Renal cortex interstitium (tissue), 11 donors: Measurements from ENCODE around the gene ASTN1. TPM values are rescaled to one million over a fixed set of nuclear protein-coding genes. Genes with fewer than 3 reads are reported as not detected.

Experiments
- DNase-seq, 11 donors: peaks; one replicate each; pipeline ENCODE4 v3.0.0-alpha.2; 2013; ENCODE audit warnings: low read depth in 9 of 11, low spot score in 4 of 11; ENCODE audit errors: extremely low read depth in 1 of 11
- polyA plus RNA-seq, 3 donors: library from polyadenylated mRNA; unstranded; fragments of 120-200 nt; gene quantifications; one replicate each; pipeline ENCODE4 v1.2.1, GENCODE V29; 2013; ENCODE audit not compliant: insufficient read length in 3 of 3

Gene ASTN1
- polyA plus RNA-seq, 3 donors, result 1.5 to 2.1 (median 1.5) TPM

DNA sequence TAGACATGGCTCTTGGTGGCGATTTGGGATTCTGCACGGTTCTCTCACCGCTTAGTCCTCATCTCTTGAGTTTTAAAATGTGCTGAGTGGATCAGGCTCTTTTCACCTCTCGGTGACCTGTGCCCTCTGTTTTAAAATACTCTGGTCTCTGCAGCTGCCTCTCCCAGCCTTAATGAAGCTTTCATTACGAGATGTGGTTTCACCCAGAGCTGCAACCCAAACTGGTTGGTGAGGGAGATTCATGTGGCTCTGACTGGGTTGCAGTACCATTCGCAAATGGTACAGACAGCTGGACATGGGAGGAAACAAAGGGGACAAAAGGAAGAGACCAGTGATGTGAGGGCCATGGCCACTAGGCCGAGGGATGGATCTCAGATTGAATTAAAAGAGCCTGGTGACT is 258.9 kb downstream of the ASTN1 start:
- no peak for DNase-seq

DNA sequence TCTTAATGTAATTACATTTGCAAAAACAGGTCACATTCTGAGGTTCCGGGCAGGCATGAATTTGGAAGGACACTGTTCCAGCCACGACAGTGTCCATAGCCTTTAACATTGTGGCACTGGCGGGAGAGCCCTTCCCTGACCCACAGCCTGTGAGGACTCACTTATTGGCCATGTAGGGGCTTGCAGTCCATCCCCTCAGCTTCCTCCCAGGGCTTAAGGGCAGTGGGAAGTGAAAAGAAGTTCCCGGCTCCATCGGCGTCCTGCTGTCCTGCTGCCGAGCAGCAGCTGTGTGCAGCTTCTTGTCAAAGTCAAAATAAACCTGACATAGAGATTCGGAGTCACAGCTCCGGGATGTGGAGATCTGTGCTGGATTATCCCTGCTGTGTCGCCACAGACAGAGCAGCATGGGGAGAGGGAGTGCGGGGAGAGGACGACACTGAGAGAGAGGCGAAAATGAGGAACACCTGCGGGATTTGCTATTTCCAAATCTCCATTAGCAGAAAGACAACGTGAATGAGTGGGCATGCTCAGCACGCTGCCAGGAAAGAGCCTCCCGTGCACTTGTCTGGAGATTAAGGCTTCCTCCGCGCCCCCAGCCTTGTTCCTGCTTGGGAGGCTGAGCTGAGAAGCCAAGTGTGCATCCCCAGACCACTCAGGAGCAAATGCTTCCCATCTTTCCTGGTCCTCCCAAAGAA is 260.3 kb downstream of the ASTN1 start:
- no peak for DNase-seq

DNA sequence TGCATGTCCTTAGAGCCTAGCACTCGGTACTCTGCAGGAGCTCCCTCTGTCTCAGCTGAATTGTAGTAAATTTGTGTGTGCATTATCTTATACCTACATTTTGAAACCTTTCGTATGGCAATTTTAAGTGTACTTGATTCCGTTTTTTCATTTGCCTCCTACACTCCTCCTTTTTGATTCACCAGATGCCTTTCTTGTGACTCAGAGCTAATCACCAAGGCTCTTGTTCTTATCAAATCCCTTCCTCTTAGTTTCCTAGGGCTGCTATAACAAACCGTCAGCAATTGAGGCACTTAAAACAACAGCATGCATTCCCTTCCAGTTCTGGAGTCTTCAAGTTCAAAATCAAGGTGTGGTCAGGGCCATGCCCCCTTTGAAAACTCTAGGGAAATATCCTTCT is 261.0 kb downstream of the ASTN1 start:
- DNase-seq, result no peak

DNA sequence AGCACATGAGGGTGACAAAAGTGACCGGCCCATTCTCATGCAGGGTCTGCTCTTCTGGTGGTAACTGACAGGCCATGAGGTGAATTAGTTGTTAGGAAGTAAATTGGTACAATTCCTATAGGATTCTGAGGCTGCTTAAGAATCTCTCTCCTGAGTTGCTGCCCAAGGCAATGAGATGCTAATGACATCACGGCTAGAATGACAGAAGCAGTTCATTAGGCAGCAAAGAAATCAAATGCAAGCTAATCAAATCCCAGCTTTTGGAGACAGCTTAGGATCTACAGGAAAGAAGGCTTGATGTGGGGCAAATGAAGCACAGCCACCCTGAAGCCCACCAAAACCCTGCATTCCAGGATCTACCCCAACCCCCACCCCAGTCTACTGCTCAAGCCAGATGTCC is 265.2 kb downstream of the ASTN1 start:
- DNase-seq, result no peak

DNA sequence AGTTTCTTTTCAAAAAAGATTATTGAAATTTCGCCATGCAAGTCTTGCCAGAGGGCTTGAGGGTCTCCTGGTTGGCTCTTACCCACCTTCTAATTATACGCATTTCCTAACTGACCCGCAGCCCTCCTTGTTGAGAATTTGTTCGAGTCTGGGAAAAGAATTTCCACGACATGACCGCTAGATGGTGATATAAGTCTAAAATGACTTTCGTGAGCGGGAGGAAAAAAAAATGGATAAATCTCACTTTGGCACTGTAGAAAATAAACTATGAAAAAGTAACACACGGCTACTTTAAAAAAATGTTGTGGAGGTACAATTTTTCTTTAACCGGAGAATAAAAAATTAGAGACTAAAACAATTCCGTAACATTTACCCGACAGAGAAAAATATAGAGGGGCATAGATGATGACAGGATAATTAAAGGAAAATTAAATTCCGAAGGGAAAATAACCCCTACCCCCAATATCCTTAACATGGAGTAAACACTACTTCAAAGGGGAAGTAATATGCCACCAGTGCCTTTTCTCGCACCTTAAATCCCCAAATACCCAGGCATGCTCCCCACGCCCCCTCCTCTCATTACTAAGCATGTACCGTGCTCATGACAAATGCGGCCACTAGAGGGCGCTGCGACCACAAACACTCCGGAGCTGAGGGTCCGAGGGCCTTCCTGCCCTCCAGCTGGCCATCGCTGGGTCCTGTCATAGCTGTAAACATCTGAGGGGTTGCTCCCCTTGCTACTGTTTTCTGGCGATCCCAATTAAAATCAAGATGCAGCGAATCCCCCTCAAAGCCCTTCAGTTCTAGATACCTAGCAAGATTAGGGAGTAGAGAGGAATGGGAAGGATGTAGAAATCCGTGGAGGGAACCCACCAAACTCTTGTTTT is 266.9 kb downstream of the ASTN1 start:
- peak; percentile 40 to 71 (median 61) for DNase-seq

DNA sequence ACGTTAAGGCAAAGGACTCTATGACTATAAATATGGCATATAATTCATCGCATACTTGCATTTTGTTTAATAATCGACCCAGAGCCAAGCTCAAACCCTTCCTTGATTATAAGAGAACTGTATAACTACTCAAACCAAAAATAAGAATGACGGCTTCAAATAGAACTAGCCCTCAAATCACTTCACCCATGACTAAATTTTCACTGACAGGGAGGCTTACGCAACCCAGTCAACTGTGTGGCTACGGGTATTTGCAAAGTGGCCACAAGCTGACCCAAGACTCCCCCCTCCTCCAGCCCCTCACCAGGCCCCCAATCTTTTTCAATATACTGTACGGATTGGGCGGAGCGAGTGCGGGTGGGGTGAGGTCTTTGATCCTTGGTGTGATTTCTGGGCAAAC is 268.3 kb downstream of the ASTN1 start:
- DNase-seq, result no peak

DNA sequence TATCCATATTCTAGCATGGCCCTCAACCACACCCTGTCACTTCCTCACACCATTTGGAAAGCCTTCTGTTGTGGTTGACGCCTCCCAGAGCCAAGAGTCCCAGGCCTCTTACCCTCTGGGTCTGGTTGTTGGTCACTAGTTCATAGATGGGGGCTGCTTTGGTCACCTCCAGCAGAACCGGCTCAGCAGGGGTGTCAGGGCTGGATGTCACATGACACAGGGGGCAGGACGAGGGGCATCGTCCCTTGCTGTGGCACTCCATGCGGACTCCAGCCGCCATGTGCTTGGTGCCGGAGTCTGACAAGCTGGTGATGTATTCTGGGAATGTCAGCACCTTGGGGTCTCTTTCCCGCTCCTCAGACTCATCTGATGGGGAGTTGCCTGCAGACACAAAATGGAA is 270.1 kb downstream of the ASTN1 start:
- DNase-seq, result no peak

DNA sequence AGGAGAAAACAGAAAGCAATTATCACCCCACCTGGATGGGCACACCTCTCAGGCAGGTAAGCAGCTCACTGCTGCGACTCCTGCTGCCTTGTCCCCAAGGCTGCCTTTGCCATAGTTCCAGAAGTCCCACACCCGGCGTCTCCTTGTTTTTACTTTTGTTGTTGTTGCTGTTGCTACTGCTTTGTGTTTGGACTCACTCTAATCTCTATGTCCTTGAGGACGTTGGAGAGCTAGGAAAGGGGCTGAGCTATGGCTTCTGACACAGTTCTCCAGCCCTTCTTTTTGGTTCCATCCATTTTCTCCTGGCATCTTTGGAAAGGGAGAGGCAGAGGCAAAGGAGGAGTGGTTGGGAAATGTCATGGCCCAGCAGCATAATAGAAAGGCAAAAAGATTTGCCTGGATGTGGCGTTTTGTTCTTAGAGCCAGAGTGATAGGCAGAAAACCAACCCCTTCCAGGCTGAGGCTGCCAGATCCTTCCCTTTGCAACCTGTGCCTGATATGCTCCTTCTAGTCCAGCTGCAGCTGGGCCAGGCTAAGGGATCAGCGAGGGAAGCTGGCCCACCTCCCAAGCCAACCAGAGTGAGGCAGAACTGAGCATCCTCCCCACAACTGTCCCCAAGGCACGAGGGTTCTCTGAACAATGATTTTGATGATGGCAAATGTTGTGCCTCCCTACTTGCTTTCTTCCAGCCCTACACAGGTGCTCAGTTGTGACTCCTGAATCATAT is 270.7 kb downstream of the ASTN1 start:
- DNase-seq, result no peak

DNA sequence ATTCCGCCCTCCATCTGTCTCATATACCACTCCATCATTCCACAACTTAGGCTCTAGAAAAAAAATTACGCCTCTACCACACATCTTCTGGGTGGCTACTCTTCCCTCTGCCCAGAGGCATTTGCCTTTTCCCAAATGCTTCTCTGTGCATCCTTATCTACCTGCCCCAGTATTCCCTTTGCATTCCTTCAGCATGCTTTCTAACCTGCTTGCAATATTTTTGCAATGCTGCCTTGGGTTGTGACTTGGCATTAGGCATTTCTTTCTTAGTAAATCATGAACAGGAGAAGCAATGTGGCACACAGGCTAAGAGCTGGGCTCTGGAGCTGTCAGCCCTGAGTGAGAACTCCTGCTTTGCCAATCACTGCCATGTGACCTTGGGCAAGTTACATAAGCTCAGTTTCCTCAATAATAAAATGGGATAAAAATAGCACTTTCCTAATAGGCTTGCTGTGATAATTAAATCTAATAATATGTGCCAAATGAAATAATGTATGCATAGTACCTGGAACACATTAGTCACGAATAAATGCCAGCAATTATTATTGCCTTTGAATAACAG is 276.0 kb downstream of the ASTN1 start:
- DNase-seq, result no peak

DNA sequence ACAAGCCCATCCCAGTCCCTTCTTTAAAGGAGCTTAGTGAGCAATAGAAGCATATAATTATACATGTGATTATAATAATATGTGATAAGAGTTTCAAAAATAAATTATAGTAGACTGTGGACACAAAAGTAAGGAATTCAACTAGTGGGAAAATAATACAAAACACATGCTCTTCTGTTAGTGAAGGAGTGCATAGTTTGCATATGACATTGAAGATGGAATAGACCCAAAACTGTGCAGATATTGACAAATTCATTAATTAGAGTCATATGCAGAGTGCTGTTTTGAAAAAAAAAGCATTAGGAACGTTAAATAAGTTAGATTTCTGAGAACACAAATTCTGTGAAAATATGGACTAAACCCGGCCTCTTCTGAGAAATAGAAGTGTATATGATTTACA is 278.8 kb downstream of the ASTN1 start:
- DNase-seq, result no peak

DNA sequence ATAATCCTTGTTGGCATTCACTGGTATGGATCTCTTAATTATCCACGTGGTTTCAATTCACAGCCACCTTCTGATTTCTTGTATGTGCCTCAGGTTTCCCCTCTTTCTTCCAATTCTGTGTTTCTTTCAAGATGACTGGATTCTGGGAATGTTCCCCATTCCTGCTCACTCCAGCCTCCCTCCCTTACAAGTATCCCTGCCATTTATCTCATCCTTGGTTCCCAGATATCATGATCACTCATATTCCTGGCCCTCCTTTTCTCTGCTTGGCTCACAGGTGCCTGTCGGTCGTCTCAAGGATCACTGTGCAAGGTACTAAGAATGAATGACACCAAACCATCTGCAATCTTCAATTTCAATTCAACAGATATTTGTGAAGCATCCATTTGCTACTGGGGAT is 279.2 kb downstream of the ASTN1 start:
- DNase-seq, result no peak

DNA sequence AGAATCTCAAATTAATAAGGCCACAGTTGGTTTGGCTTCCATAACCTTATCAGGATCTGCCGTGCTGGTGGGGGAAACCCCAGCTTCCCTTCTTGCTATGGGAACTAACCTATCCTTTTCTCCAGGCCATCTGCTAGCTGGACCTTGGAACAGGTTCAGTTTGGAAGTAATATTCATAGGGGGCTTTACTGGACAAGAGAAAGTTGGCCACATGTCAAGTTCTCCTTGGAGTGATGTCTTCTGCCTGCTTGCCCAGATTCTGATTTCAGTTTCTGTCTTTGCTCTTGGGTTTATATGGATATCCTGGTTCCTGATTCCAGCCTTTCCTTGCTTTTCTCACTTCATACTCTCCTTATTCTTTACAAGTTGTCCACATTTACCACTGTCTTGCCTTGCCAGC is 279.6 kb downstream of the ASTN1 start:
- no peak for DNase-seq

DNA sequence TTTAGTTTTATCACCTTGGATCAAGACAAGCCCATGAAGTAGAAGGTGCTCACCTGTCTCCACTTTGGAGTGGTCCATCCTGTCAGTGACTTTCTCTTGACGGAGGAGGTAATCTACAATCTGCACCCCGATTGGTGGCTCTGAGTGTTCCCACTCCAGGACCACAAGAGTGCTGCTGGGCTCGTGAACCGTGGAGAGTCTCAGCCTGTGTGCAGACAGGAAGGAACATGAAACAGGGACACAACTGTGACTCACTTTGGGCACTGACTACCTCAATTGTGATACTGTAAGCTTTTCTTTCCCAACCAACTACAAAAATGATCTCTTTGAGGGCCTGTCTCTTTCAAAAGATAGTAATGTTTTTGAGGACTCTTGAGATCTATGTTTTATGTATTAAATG is 280.2 kb downstream of the ASTN1 start:
- DNase-seq, result no peak

DNA sequence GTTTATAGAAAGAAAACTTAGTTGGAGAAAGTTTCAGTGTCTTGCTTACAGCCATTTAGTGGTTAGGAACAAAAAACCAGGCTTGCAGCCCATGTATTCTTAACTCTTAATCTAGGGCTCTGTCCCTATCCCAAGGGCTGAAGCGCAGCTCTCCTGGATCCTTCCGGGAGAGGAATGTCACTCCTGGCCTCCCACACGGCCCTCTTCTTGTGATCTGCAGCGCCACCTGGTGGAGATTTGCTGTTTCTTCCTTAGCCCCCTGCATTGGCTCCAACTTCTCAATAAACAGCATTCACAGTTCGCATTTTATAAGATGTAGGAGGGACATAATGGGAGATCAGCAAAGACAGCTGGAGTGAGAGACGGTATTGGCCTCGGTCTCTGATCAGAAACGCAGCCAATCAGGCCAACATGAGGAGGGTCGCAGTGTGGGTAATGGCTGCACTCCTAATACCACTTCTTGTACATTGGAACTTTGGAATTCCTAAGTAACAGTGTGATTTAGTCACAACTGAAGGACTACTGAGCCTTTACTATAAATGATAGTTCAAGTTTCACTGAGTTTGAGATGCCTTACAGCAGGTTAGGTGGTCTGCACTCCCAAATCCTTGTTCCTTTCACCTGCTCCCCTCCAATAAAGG is 283.4 kb downstream of the ASTN1 start:
- peak; percentile 46 to 83 (median 70) for DNase-seq

DNA sequence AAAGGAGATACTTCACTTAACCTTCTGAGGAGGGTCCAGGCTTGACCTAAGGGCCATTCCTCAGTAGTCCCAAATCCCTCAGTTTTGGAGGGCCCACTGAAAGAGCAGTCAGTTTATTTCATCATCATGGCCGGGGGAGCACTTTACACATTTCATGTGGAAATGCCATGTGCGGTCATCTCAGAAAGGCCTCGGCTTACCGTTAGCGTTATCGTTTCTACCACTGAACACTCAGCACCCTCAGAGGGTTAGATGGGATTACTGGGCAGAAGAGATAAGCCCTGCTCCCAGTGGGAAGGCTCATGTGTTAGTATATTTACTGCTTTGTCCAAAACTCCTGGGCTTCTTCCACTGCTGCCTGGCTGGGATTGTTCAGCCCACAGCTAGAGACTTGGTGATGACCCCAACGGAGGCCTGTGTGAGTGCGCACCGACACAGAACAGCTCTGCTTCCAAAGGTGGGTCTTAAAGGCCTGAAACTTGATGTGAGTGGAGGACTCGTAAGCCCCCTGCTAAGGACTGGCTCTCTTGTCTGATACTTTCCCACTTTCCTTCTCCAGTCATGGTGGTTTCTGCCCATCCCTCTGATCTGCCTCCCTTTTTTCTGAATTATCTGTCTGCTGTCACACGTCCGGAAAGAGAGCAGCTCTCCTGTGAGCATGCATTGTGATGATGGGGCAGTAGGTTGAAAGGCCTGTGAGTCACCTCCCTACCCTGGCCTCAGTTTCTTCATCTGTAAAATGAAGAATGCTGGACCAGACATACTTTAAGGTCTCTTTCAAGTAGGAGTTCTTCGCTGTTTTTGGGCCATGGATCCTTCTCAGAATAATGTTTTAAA is 284.5 kb downstream of the ASTN1 start:
- no peak for DNase-seq

DNA sequence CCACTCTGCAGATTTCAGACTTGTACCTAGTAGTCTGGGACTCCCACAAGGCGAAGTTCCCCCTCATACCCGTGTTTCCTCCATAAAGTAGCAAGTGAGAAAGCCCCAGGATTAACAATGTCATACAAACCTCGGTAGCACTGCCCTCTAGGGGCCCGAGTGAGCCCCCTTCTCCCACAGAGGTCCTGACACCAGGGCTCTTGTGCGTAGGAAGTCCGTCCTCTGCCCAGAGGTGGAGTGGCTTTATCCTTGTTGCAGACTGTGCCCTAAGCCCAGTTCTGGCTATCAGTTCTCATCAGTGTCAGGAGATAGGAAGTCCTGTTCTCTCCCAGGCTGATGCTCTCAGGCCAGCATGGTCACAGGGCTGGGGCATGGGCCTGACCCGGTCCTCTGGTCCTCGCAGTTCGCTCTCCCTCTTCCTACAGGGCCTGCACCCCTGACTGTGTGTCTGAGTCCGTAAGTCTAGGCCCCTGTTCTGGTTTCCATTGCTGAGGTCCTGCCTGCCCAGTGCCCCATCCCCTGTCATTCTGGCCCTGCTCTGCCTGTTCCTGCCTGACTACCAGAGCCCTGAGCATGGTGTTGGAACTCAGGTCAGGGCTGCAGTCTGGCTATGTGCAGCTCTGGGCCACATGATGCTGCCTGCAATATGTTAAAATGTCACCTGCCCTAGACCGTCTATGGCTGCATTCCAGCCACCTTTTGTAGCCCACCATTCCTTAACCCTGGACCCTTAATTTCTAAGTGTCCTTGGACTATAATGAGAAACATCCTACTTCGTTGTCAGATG is 285.6 kb downstream of the ASTN1 start:
- no peak for DNase-seq

DNA sequence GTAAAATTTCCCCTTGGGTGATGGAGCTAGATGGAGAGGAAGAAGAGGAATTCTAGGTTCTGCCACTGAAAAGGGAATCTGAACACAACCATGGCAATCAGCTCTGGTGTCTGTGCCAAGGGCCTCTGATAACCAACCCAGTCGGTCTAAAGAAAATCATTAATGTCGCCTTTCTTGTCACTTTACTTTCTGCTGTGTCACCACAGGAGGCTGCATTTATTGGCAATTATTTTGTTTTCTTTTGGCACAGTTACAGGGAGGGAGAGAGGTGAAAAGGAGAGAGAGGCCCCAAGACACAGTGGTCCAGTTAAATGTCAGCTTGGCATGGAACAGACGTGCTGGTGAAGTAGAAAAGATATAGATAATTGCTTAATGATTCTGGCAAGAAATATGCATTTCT is 287.0 kb downstream of the ASTN1 start:
- no peak for DNase-seq
